ENCODE measurements around the gene BEST1.

The BEST1 gene

DNA sequence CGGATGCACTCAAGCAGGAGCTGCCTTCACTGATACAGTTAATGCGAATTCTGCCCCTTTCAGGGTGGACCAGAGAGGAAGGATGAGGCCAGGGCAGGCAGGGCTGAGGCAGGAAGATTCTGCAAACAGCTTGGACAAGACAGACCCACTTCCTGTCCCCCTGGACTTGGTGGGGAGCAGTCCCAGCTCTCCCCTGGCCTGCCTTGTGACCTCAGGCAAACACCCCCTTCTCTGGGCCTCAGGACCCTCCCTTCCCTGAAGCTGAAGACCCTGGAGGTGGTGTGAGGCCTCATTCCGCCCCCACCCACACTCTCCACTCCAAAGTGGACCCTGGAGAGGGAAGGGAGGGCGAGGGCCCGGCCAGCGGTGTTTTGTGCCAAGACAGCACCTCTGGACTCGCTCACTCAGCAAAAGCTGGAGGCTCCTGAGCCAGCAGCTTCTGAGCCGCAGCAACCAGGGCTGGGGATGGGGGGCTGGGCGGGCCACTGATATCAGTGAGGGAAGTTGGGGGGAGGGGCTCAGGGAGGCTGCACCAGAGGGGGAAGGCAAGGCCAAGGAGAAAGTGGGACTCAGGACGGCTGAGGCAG, 41.3 kb upstream of the BEST1 start:
- TF ChIP-seq, protein P1, sequence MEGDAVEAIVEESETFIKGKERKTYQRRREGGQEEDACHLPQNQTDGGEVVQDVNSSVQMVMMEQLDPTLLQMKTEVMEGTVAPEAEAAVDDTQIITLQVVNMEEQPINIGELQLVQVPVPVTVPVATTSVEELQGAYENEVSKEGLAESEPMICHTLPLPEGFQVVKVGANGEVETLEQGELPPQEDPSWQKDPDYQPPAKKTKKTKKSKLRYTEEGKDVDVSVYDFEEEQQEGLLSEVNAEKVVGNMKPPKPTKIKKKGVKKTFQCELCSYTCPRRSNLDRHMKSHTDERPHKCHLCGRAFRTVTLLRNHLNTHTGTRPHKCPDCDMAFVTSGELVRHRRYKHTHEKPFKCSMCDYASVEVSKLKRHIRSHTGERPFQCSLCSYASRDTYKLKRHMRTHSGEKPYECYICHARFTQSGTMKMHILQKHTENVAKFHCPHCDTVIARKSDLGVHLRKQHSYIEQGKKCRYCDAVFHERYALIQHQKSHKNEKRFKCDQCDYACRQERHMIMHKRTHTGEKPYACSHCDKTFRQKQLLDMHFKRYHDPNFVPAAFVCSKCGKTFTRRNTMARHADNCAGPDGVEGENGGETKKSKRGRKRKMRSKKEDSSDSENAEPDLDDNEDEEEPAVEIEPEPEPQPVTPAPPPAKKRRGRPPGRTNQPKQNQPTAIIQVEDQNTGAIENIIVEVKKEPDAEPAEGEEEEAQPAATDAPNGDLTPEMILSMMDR (IDR thresholded peaks at IDR 0.05): no peak
- Histone ChIP-seq H3K36me3 (no peaks in the 10 kb centered on the region), H3K27me3 (peaks cover 25% of the 10 kb centered on the region), H3K4me3 (ENCODE audit: low read depth in 1 of 2, low read length in 1 of 2) (no peak overlapping the region), H3K9me3 (no peaks in the 10 kb centered on the region), H3K27ac (no peak overlapping the region), H3K4me1 (ENCODE audit: control insufficient read depth in 1 of 2, insufficient read depth in 1 of 2, low read depth in 1 of 2, low read length in 1 of 2) (peaks cover 28 to 30% of the 10 kb centered on the region in 2 experiments)

DNA sequence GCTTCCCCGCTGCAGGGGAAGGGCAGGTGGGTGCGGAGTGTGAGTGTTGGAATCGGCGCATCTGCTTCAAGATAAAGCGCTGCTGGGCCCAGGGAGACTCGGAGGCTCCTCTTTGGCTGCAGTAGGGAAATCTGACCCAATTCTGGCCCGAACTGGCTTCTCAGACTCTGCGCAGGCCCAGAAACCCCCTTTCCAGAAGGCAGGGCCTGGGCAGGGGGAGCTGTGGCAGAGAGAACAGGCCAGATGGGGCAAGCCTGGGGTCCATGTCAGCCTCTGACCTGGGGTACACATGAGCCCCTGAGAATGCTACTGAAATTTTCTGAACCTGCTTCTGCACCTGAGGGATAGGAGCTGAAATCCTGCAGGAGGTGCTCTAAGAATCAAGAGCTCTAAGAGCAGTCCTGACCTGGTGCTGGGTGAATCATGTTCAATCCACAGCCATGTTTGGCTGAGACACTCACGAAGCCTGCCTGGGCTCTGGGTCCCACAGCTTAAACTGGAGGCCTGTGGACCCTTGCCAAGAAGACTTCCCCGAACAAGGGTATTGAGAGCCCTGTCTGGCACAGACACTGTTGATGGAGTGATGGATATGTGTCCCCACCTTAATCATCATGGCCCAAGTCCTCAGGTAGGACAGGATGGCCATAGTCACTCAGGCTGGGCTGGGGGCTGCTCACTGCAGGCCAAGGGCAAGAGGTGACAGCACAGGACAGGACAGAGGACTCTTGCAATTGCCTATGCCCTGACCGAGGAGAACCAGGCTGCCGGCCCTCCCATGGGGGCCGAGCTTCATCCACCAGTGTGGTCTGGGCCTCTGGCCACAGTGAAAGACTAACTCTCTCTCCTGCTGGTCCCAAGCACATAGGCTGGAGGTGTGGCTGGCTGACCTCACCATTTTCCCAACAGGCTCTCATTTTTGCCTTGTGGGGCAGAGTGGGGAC, 39.7 kb upstream of the BEST1 start:
- H3K4me3 ChIP-seq (ENCODE audit: low read depth in 1 of 2, low read length in 1 of 2): no peak overlapping the region
- TF ChIP-seq, protein P1 (IDR thresholded peaks at IDR 0.05): no peak
- H3K4me1 ChIP-seq (ENCODE audit: control insufficient read depth in 1 of 2, insufficient read depth in 1 of 2, low read depth in 1 of 2, low read length in 1 of 2): peaks cover 28 to 34% of the 10 kb centered on the region in 2 experiments

GRCh38 chr11:61911128-61911700, 38.9 kb upstream of the BEST1 start:
- H3K36me3 ChIP-seq: no peaks in the 10 kb centered on the region
- TF ChIP-seq, protein P1 (IDR thresholded peaks at IDR 0.05): no peak
- no peaks in the 10 kb centered on the region for H3K9me3 ChIP-seq
- H3K27me3 ChIP-seq: peaks cover 29% of the 10 kb centered on the region
- peaks cover 31 to 37% of the 10 kb centered on the region in 2 experiments for H3K4me1 ChIP-seq (ENCODE audit: control insufficient read depth in 1 of 2, insufficient read depth in 1 of 2, low read depth in 1 of 2, low read length in 1 of 2)
- no peak overlapping the region for H3K27ac ChIP-seq
- H3K4me3 ChIP-seq (ENCODE audit: low read depth in 1 of 2, low read length in 1 of 2): no peak overlapping the region

More for the DNA sequence above, 39.7 kb upstream of the BEST1 start:
- Histone ChIP-seq H3K36me3 (no peaks in the 10 kb centered on the region), H3K27me3 (peaks cover 25% of the 10 kb centered on the region), H3K9me3 (no peaks in the 10 kb centered on the region), H3K27ac (no peak overlapping the region)

DNA sequence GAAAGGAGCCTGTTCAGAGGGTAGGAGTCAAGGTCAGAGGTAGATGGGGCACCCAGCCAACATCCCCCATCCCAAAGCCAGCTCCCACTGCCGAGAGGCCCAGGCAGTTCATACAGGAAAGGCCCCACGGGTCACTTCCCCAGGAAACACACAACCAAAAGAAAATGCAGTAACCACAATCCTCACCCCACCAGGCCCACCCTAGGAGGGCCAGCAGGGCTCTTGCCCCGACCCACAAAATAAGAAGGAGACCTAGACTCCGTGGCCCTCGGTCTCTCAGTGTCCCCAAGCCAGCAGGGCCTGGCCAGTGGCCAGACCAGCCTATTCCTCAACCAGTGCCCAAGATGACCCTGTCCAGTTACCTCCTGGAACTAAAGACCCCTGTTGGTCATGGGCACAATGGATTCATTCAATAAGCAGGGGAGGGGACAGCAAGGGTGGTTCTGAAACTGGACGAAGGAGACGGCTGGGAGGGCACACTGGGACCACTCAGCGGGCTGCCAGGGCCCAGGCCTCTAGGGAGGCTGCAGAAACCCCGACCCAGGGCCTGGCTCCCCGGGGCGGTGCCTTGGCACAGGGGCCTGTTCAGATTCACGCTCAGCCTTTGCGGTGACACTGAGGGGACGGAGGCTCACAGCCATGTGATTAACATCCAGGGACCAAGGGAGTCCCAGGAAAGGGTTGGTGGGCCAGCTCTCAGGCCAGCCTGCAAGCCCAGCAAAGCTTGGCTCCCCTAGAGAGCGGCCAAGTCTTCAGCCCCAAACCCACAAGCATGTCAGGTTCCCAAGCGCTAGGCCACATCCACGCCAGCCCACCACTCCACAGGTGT, 38.2 kb upstream of the BEST1 start:
- Histone ChIP-seq H3K36me3 (no peaks in the 10 kb centered on the region), H3K27ac (peak overlapping the region; percentile 48), H3K4me1 (ENCODE audit: control insufficient read depth in 1 of 2, insufficient read depth in 1 of 2, low read depth in 1 of 2, low read length in 1 of 2) (peaks cover 38 to 44% of the 10 kb centered on the region in 2 experiments), H3K9me3 (no peaks in the 10 kb centered on the region), H3K27me3 (peaks cover 36% of the 10 kb centered on the region), H3K4me3 (ENCODE audit: low read depth in 1 of 2, low read length in 1 of 2) (no peak overlapping the region)
- TF ChIP-seq, protein P1 (IDR thresholded peaks at IDR 0.05): no peak

GRCh38 chr11:61912530-61912898, 37.6 kb upstream of the BEST1 start:
- Histone ChIP-seq H3K4me1 (ENCODE audit: control insufficient read depth in 1 of 2, insufficient read depth in 1 of 2, low read depth in 1 of 2, low read length in 1 of 2) (peaks cover 44 to 47% of the 10 kb centered on the region in 2 experiments), H3K9me3 (no peaks in the 10 kb centered on the region), H3K27me3 (peaks cover 42% of the 10 kb centered on the region), H3K27ac (peak overlapping the region; percentile 48), H3K4me3 (ENCODE audit: low read depth in 1 of 2, low read length in 1 of 2) (peak overlapping the region in 1 of 2 experiments; percentile 17), H3K36me3 (no peaks in the 10 kb centered on the region)
- TF ChIP-seq, protein P1 (IDR thresholded peaks at IDR 0.05): peak; percentile 34
